Neuron (in vitro differentiated cells): ENCODE results near the gene SPEM1.
A peak's percentile ranks its signal among the peaks of the same experiment; 100 is the strongest.

Experiments
- H2AFZ ChIP-seq: one replicate; pipeline ENCODE4 v1.6.1; 2013; ENCODE audit warnings: low read depth, mild to moderate bottlenecking, inconsistent platforms, low read length, moderate library complexity
- H3K27me3 ChIP-seq: one replicate; pipeline ENCODE4 v1.6.1; 2013; ENCODE audit warnings: low read length; ENCODE audit not compliant: insufficient read depth
- H3K36me3 ChIP-seq: one replicate; pipeline ENCODE4 v1.6.1; 2013; ENCODE audit warnings: low read length; ENCODE audit not compliant: insufficient read depth
- H3K4me1 ChIP-seq: one replicate; pipeline ENCODE4 v1.6.1; 2013; ENCODE audit warnings: low read length; ENCODE audit not compliant: insufficient read depth
- H3K4me3 ChIP-seq: 2 replicates; pipeline ENCODE4 v1.5.1; 2013; ENCODE audit warnings: mild to moderate bottlenecking, low read length, moderate library complexity
- H3K9me3 ChIP-seq: one replicate; pipeline ENCODE4 v1.6.1; 2013; ENCODE audit warnings: low read length

The SPEM1 gene

DNA sequence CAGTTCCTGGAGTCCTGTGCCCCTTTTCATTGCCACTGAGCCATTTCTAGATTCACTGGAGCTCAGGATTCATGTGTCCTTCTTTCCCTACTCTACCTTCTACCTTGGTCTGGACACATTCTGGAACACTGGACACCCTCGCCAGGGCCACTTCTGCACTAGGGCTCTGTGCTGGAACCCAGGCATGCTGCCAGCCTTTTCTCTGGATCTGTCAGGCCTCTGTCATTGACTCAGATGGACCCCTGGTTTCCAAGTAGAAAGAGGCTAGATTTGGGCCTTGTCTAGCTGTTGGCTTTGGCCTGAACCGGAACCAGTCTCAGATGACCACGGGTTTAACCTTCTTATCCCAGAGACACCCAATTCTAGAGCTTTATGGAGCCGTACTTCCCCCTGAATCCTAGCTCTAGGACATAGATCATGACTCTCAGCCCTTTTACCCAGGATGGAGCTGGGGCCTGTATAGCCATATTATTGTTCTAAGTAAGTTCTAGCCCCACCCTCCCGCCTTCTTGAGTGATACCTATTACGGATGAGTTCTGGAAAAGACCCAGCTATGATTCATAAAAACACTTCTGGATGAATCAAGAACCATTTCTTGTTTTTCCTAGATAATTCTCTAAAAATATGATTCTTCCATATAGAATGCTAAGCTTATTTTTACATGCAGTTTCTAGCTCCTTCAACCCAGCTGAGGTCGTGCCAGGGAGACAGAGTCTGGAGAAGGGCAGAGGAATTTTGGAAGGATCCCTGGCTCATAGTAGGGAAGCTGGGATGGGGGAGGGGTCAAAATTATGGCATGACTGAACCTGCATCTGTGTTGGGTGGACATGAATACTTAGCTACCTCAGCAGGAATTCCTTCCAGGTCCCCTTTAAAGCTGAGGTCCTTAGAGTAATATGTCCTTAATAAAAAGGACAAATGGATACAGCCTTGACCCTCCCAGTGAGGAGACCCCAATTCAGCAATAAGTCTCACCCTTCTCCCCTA lies 23.7 kb downstream of the SPEM1 start:
- H3K4me1 ChIP-seq: peaks cover 24% of the 10 kb centered on the region
- H3K4me3 ChIP-seq: no peak overlapping the region
- peaks cover 5% of the 10 kb centered on the region for H3K27me3 ChIP-seq
- H3K36me3 ChIP-seq: no peaks in the 10 kb centered on the region
- no peak overlapping the region for H2AFZ ChIP-seq
- H3K9me3 ChIP-seq: no peaks in the 10 kb centered on the region

DNA sequence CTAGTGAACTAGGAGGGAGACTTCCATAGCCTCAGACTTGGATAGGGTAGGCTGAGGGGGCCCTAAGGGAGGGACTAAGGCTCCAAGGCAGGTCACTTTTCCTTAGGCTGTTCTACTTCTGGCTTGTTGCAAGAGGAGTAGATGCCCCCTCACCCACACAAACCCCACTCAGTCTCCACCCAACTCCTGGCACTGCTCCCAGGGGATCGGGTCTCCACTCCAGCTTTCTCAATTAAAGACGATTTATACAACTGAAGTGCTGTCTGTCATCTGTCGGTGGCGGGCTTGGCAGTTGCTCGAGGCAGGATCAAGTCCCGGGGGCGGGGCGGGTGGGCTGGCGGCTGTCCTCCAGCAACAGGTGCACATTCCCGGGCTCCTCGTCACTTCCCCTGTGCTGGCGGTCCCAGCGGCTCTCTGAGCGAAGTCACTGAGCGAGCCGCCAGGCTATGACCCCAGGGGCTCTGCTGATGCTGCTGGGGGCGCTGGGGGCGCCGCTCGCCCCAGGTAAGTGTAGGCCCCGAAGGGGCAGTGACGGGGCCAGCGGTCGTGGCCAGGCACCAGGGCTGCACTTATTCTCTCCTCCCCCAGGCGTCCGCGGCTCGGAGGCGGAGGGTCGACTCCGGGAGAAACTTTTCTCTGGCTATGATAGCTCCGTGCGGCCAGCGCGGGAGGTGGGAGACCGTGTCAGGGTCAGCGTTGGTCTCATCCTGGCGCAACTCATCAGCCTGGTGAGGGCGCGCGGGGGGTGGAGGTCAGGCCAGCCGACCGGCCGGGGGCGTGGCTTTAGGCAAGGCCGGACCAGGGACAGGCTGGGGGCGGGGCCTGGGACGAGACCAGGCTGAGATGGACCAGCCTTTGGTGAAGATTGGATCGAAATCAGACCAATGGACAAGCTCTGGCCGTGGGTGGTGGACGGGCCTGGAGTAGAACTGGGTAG lies 24.8 kb downstream of the SPEM1 start, which contains the start of gene CHRNB1:
CHRNB1 (plus strand) TSS at position 380 of the 937 bp plus-strand sequence; CDS start at position 447, 67 bp downstream.
- peaks cover 15% of the 10 kb centered on the region for H3K4me1 ChIP-seq
- H3K9me3 ChIP-seq: no peaks in the 10 kb centered on the region
- H3K27me3 ChIP-seq: no peaks in the 10 kb centered on the region
- H3K4me3 ChIP-seq: peak within 1 kb of the TSS; percentile 40
- H2AFZ ChIP-seq: peak within 1 kb of the TSS; percentile 29
- no peaks in the 10 kb centered on the region for H3K36me3 ChIP-seq

DNA sequence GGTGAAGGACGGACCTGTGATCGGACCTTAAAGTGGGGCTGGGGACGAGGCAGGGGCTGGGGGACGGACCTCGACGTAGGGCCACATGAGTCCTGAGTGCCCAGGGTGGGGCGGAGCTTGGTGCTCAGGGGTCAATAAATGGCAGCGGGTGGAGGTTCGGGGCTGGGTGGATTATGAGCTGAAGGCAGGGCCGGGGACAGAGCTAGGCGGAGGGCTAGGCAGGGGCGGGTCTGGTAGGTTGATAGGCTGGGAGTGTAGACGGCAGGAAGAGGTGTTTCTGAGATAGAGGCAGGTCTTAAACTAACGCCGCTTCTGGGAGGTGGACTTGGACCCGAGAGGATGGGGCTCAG lies 25.5 kb downstream of the SPEM1 start:
- H3K27me3 ChIP-seq: no peaks in the 10 kb centered on the region
- H3K4me1 ChIP-seq: peaks cover 11% of the 10 kb centered on the region
- peak overlapping the region; percentile 29 for H2AFZ ChIP-seq
- no peaks in the 10 kb centered on the region for H3K36me3 ChIP-seq
- H3K9me3 ChIP-seq: no peaks in the 10 kb centered on the region
- H3K4me3 ChIP-seq: peak overlapping the region; percentile 40

DNA sequence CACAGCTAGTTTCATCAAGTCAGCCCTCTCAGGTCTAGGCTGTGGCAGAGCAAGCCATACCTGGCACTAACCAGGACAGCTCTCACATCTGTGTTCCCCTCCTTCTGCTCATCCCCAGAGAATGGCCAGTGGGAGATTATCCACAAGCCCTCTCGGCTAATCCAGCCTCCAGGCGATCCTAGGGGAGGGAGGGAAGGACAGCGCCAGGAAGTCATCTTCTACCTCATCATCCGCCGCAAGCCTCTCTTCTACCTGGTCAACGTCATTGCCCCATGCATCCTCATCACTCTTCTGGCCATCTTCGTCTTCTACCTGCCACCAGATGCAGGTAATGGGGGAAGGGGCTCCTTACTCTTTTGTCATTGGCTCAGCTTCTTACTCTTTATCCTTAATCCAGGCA lies 28.3 kb downstream of the SPEM1 start:
- Histone ChIP-seq H2AFZ (no peak overlapping the region), H3K36me3 (no peaks in the 10 kb centered on the region), H3K27me3 (no peaks in the 10 kb centered on the region), H3K9me3 (no peaks in the 10 kb centered on the region), H3K4me3 (no peak overlapping the region), H3K4me1 (peaks cover 2% of the 10 kb centered on the region)

GRCh38 chr17:7459961-7460545 lies 39.9 kb downstream of the SPEM1 start:
- Histone ChIP-seq H3K9me3 (no peaks in the 10 kb centered on the region), H3K4me1 (no peaks in the 10 kb centered on the region), H2AFZ (no peak overlapping the region), H3K36me3 (peaks cover 17% of the 10 kb centered on the region), H3K4me3 (no peak overlapping the region), H3K27me3 (no peaks in the 10 kb centered on the region)

- H3K4me1 ChIP-seq: no peaks in the 10 kb centered on the region
- no peaks in the 10 kb centered on the region for H3K27me3 ChIP-seq
- peaks cover 17% of the 10 kb centered on the region for H3K36me3 ChIP-seq
- no peak overlapping the region for H2AFZ ChIP-seq
- no peaks in the 10 kb centered on the region for H3K9me3 ChIP-seq
- H3K4me3 ChIP-seq: no peak overlapping the region
Observed at GRCh38 chr17:7460850-7461660, 40.9 kb downstream of the SPEM1 start.

DNA sequence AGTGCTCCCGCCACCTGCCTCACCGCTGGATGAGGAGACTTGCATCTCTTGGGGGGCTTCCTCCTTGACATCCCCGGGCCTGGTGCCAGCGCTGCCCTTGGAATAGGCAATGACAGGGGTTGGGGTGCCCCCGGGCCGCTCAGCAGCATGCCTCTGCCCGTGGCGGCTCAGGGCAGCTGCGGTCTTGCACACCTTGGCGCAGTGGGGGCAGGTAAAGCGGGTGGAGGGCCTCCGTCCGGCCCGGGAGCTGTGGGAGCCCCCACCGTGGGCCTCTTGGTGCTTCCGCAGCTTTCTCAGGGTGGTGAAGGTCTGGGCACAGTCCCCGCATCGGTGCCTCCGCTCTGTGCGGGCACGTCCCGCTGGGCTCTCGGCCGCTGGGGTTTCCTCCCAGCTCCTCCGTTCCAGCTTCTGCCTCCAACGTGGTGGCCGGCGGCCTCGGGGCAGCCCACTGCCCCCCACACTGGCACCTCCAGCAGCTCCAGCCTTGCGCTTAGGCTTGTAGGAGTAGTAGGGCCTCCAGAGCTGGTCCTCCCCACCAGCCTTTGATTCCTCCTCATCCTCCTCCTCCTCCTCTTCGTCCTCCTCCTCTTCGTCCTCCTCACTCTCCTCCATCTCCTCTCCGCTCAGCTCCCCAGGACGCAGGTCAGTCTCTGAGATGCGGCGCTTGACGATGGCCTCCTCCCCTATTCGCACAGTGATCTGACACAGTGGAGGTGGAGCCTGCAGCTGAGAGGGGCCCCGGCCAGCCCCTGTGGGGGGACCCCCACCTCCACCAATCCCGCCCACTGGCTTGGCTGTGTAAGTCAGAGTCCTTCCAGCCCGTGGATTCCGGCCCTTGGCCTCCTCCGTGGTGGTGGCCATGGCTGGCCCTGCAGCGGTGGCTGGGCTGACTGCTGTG lies 42.6 kb downstream of the SPEM1 start:
- peaks cover 10% of the 10 kb centered on the region for H3K4me1 ChIP-seq
- H3K9me3 ChIP-seq: no peaks in the 10 kb centered on the region
- H2AFZ ChIP-seq: no peak overlapping the region
- H3K36me3 ChIP-seq: peaks cover 22% of the 10 kb centered on the region
- H3K4me3 ChIP-seq: no peak overlapping the region
- no peaks in the 10 kb centered on the region for H3K27me3 ChIP-seq

DNA sequence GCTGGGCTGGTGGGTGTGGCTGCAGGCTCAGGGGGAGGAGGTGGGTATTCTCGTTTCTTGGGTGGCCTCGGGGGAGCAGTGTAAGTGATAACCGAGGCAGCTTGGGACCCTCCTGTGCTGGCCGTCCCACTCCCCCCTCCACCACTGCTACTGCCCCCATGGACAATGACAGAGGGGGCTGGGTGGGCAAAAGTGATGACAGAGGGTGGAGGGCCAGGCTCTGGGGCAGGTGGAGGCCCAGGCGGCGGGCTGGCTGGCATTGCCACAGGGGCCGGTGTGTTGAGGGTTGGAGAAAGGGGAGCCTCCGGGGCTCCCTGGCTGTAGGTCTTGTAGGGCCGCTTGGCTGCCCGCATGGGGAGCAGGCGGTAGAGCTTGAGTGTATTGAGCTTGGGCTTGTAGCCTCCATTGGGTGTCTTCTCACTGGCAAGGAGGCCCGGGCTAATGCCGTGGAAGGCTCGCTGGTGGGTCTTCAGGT lies 43.3 kb downstream of the SPEM1 start:
- Histone ChIP-seq H3K9me3 (no peaks in the 10 kb centered on the region), H3K36me3 (peaks cover 22% of the 10 kb centered on the region), H3K27me3 (no peaks in the 10 kb centered on the region), H2AFZ (no peak overlapping the region), H3K4me3 (no peak overlapping the region), H3K4me1 (peaks cover 15% of the 10 kb centered on the region)

DNA sequence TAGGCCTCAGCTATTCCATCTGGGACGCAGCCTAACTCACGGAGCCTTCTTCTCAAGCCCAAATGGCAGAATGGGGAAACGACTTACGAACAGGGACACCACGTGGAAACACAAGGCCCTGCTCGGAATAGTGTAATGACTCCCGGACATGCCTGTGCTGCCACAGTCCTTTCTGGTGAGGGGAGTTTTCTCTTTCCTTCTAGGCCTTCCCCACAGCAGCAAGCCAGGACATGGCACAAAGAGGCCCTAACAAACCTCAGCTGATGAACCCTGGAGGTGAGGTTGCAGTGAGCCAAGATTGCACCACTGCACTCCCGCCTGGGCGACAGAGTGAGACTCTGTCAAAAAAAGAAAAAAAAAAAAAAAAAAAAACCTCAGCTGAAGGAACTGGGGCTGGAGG lies 44.0 kb downstream of the SPEM1 start:
- Histone ChIP-seq H2AFZ (no peak overlapping the region), H3K4me3 (no peak overlapping the region), H3K36me3 (peaks cover 22% of the 10 kb centered on the region), H3K4me1 (peaks cover 16% of the 10 kb centered on the region), H3K9me3 (no peaks in the 10 kb centered on the region), H3K27me3 (no peaks in the 10 kb centered on the region)

GRCh38 chr17:7465597-7466275 lies 45.6 kb downstream of the SPEM1 start:
- peaks cover 22% of the 10 kb centered on the region for H3K36me3 ChIP-seq
- peaks cover 16% of the 10 kb centered on the region for H3K4me1 ChIP-seq
- no peaks in the 10 kb centered on the region for H3K27me3 ChIP-seq
- no peak overlapping the region for H2AFZ ChIP-seq
- H3K4me3 ChIP-seq: no peak overlapping the region
- H3K9me3 ChIP-seq: no peaks in the 10 kb centered on the region

DNA sequence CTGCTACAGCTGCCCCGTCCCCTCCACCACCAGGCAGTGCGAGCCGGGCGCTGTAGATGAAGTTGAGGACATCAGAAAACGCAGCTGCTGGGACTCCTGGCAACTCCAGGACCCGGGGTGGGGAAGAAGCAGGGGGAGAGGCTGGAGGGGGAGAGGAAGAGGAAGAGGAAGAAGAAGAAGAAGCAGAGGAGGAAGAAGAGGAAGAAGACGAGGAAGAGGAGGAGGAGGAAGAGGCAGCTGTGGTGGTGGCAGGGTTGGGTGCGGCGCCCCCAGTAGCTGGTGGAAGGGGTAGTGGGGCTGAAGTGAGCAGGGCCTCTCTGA lies 46.2 kb downstream of the SPEM1 start:
- Histone ChIP-seq H3K36me3 (peaks cover 22% of the 10 kb centered on the region), H3K27me3 (no peaks in the 10 kb centered on the region), H3K9me3 (no peaks in the 10 kb centered on the region), H2AFZ (no peak overlapping the region), H3K4me3 (no peak overlapping the region), H3K4me1 (peaks cover 16% of the 10 kb centered on the region)
